Left hindlimb (tissue), 1 donor: ENCODE measurements around the gene VGLL4.
"Not testable (repeated sequence)": the region's sequence is repeated elsewhere in the genome, so short reads cannot be mapped to it uniquely, and the experiment has no call there.

ENCODE experiments used
- DNase-seq: peaks from one replicate; pipeline ENCODE4 v3.0.0-alpha.2; 2018

The VGLL4 gene

GRCh38 chr3:11643605-11644087, at the start of gene VGLL4:
Gene VGLL4, minus strand, starts transcription at chr3:11643915. Its CDS starts 397 bp downstream, at chr3:11643518.
- peak; percentile 96 for DNase-seq

GRCh38 chr3:11692532-11692813, 48.8 kb upstream of the VGLL4 start:
- DNase-seq: no peak

- DNase-seq: no peak
Observed at GRCh38 chr3:11691767-11692531, 48.2 kb upstream of the VGLL4 start.

GRCh38 chr3:11690863-11691766, 47.4 kb upstream of the VGLL4 start:
- no peak for DNase-seq

GRCh38 chr3:11689749-11690148, 46.0 kb upstream of the VGLL4 start:
- DNase-seq: no peak

GRCh38 chr3:11684980-11685379, 41.3 kb upstream of the VGLL4 start:
- DNase-seq: not testable (repeated sequence)

- DNase-seq: no peak
Observed at GRCh38 chr3:11680509-11680908, 36.8 kb upstream of the VGLL4 start.

GRCh38 chr3:11679964-11680363, 36.2 kb upstream of the VGLL4 start:
- no peak for DNase-seq

- no peak for DNase-seq
Observed at GRCh38 chr3:11672363-11672762, 28.6 kb upstream of the VGLL4 start.

GRCh38 chr3:11671648-11672100, 28.0 kb upstream of the VGLL4 start:
- peak; percentile 32 for DNase-seq

- no peak for DNase-seq
Observed at GRCh38 chr3:11668243-11669235, 24.8 kb upstream of the VGLL4 start.

GRCh38 chr3:11665331-11665730, 21.6 kb upstream of the VGLL4 start:
- no peak for DNase-seq

GRCh38 chr3:11662392-11662990, 18.8 kb upstream of the VGLL4 start:
- no peak for DNase-seq

- no peak for DNase-seq
Observed at GRCh38 chr3:11661827-11662226, 18.1 kb upstream of the VGLL4 start.

GRCh38 chr3:11661052-11661656, 17.4 kb upstream of the VGLL4 start:
- no peak for DNase-seq

GRCh38 chr3:11660242-11660641, 16.5 kb upstream of the VGLL4 start:
- no peak for DNase-seq

- no peak for DNase-seq
Observed at GRCh38 chr3:11658180-11658579, 14.5 kb upstream of the VGLL4 start.

GRCh38 chr3:11655196-11655928, 11.6 kb upstream of the VGLL4 start:
- DNase-seq: no peak

GRCh38 chr3:11654166-11654565, 10.5 kb upstream of the VGLL4 start:
- no peak for DNase-seq

- no peak for DNase-seq
Observed at GRCh38 chr3:11653298-11654055, 9.8 kb upstream of the VGLL4 start.
